Upper lobe of left lung (tissue), 4 donors: ENCODE measurements around the gene SETD5.

Experiments used
- CTCF ChIP-seq, 6 experiments: fragments of 450-650 bp in 4 of 6; fragments of 200-600 bp in 2 of 6; sonication (generic) in 2 of 6; IDR thresholded peaks; one replicate each; pipeline ENCODE4 v1.5.1; 2016 to 2019; ENCODE audit warnings: antibody characterized with exemption in 6 of 6
- EP300 ChIP-seq, 4 donors: sonication (generic); formaldehyde crosslinking; IDR thresholded peaks; one replicate each; pipeline ENCODE4 v1.5.1; 2017; ENCODE audit warnings: antibody characterized with exemption in 4 of 4, control low read depth in 2 of 4
- POLR2A ChIP-seq, 4 donors: fragments of 450-650 bp; IDR thresholded peaks; one replicate each; pipeline ENCODE4 v1.5.1; 2016 to 2017; ENCODE audit warnings: antibody characterized with exemption in 4 of 4, mild to moderate bottlenecking in 2 of 4
- POLR2AphosphoS5 ChIP-seq, 2 donors: sonication (generic); formaldehyde crosslinking; IDR thresholded peaks; one replicate each; pipeline ENCODE4 v1.5.1; 2017; ENCODE audit warnings: antibody characterized with exemption in 2 of 2

DNA sequence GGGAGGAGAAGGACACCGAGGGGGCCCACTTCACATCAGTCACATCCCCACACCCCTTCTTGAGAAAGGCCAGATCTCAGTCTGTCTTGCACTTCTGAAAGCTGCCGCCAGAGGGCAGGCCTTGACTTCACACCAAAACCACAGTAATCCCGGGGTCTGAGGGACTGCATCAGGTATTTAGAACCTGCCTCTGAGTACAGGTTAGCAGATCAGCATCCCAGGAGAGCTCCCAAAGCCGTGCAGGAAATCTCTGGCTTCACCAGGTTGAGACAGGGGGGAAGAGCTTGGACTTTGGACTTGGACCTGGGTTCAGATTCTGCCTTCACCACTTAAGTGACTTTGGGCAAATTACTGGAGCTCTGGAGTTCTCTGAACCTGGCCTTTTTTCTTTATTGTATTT is 105.9 kb downstream of the SETD5 start:
- TF ChIP-seq CTCF (IDR thresholded peaks at IDR 0.05), result peak; percentile 72 to 87 (median 78)
- TF ChIP-seq EP300 (IDR thresholded peaks at IDR 0.05), result no peak
- no peak for TF ChIP-seq POLR2A (IDR thresholded peaks at IDR 0.05)
- TF ChIP-seq POLR2AphosphoS5 (IDR thresholded peaks at IDR 0.05), result no peak
